ENCODE results near the gene KCNN1. TPM values are rescaled to one million over a fixed set of nuclear protein-coding genes. Genes with fewer than 3 reads are reported as not detected.

Gene KCNN1
- total and polyA plus RNA-seq, 9 of the 15 experiments (the other 6 are each of a cell fraction or from before 2014, with no cell fraction given): 0.01 to 6.2 (median 0.72) TPM

GRCh38 chr19:18014197-18014596 lies 47.3 kb downstream of the KCNN1 start:
- H3K27ac ChIP-seq (ENCODE audit: extremely low read depth, low read depth, low read length): peak overlapping the region; percentile 42; the same call in 1 of the 3 replicates
- peaks cover 4 to 15% of the 10 kb centered on the region in 2 experiments; a peak in 2 of 5 replicates for H3K4me1 ChIP-seq (replicated peaks in 1 of 2; ENCODE audit: control insufficient read depth in 2 of 2, insufficient read depth in 2 of 2, low read length in 2 of 2)
- no TSS peak for BruUV-seq (replicated peaks)
- no peak for FAIRE-seq
- no peak overlapping the region for H3K4me2 ChIP-seq (ENCODE audit: insufficient read depth, low read length)
- ChIA-PET CTCF (ENCODE audit: low intra/inter-chr PET ratio) (no interaction called here), POLR2A (interaction anchor here (0.6 kb wide), 1 partner anchor 407 kb away, joined by 4 read pairs; no protein-coding TSS in a partner anchor)
- H3K79me2 ChIP-seq (ENCODE audit: control insufficient read depth, insufficient read depth, low read length): no peaks in the 10 kb centered on the region
- no peak overlapping the region for H2AFZ ChIP-seq (ENCODE audit: low read depth, low read length)
- in situ Hi-C loops (cut with MboI): no loop called here
- no peaks in the 10 kb centered on the region for H3K9me1 ChIP-seq (ENCODE audit: control insufficient read depth, insufficient read depth, low read length)
- peak in 1 of 4 experiments; percentile 5 for DNase-seq (ENCODE audit: extremely low read depth in 1 of 4, low spot score in 3 of 4)
- H3K9me3 ChIP-seq (replicated peaks; ENCODE audit: control insufficient read depth, insufficient read depth, low read depth, low read length): no peaks in the 10 kb centered on the region
- WGBS (ENCODE audit: insufficient coverage, low coverage, missing lambda C conversion rate): 82% methylated on average over 6 of the region's 6 CpGs
- H3K27me3 ChIP-seq (ENCODE audit: control insufficient read depth in 2 of 2, insufficient read depth in 2 of 2, low read length in 2 of 2): no peaks in the 10 kb centered on the region
- no peaks in the 10 kb centered on the region for H4K20me1 ChIP-seq (replicated peaks; ENCODE audit: control insufficient read depth, insufficient read depth, low read length)
- H3K36me3 ChIP-seq (ENCODE audit: control insufficient read depth, insufficient read depth, low read length): peaks cover 55% of the 10 kb centered on the region
- H3K9ac ChIP-seq (ENCODE audit: insufficient read depth in 1 of 2, low read depth in 2 of 2, low read length in 2 of 2): peak overlapping the region in 1 of 2 experiments; percentile 81; a peak in 2 of 4 replicates
- intact Hi-C loops (cut with micrococcal nuclease): no loop called here
- no peak overlapping the region for H3K4me3 ChIP-seq
- ATAC-seq: peak; percentile 30; the same call in 1 of the 3 replicates
- no peak for TF ChIP-seq ARID1B (IDR thresholded peaks at IDR 0.05)
- TF ChIP-seq ELF2 (CRISPR knock-in tag; IDR thresholded peaks at IDR 0.05): no peak
- no peak for TF ChIP-seq ZNF609 (CRISPR knock-in tag; IDR thresholded peaks at IDR 0.05; ENCODE audit: borderline replicate concordance)
- no peak for TF ChIP-seq FOXO4 (CRISPR knock-in tag; IDR thresholded peaks at IDR 0.05)
- TF ChIP-seq HMG20A (CRISPR knock-in tag; conservative IDR thresholded peaks at IDR 0.05): no peak
- TF ChIP-seq KLF13 (tag; IDR thresholded peaks at IDR 0.05; ENCODE audit: borderline replicate concordance, low read depth): no peak
- TF ChIP-seq TCF7L2 (IDR thresholded peaks at IDR 0.05; ENCODE audit: low read depth, low read length): no peak
- TF ChIP-seq HEY1 (CRISPR knock-in tag; IDR thresholded peaks at IDR 0.05; ENCODE audit: borderline replicate concordance): no peak
- TF ChIP-seq ZBTB9 (CRISPR knock-in tag; IDR thresholded peaks at IDR 0.05): no peak
- no peak for TF ChIP-seq PHB2 (IDR thresholded peaks at IDR 0.05; ENCODE audit: low read depth)
- TF ChIP-seq ETV5 (CRISPR knock-in tag; IDR thresholded peaks at IDR 0.05; ENCODE audit: low read depth): no peak
- no peak for TF ChIP-seq ARID3A (IDR thresholded peaks at IDR 0.05; ENCODE audit: borderline replicate concordance, low read depth, low read length)
- TF ChIP-seq MED1 (CRISPR knock-in tag; IDR thresholded peaks at IDR 0.05; ENCODE audit: borderline replicate concordance): no peak

Measured in K562 (cell line).